Pons (tissue), 1 donor: ENCODE measurements around the gene GAA.

Experiments used
- DNase-seq: peaks from one replicate; pipeline ENCODE4 v3.0.0-alpha.2; 2016; ENCODE audit warnings: low spot score

Gene GAA

GRCh38 chr17:80117491-80118401 lies 16.4 kb downstream of the GAA start:
- no peak for DNase-seq

- DNase-seq = no peak
Measured at GRCh38 chr17:80118601-80119270, 17.4 kb downstream of the GAA start.

- DNase-seq = no peak
Measured at GRCh38 chr17:80119271-80119791, 17.9 kb downstream of the GAA start.

- DNase-seq = no peak
Measured at GRCh38 chr17:80119839-80120238, 18.5 kb downstream of the GAA start.

- DNase-seq = no peak
Measured at GRCh38 chr17:80122026-80122575, 20.7 kb downstream of the GAA start.

GRCh38 chr17:80122926-80123505 lies 21.6 kb downstream of the GAA start:
- DNase-seq = no peak

GRCh38 chr17:80123791-80124190 lies 22.4 kb downstream of the GAA start:
- no peak for DNase-seq

GRCh38 chr17:80124351-80124981 lies 23.1 kb downstream of the GAA start:
- DNase-seq = no peak

- no peak for DNase-seq
Measured at GRCh38 chr17:80125656-80126448, 24.5 kb downstream of the GAA start.

GRCh38 chr17:80126449-80126715 lies 25.0 kb downstream of the GAA start:
- no peak for DNase-seq

GRCh38 chr17:80129006-80129565 lies 27.7 kb downstream of the GAA start:
- no peak for DNase-seq

GRCh38 chr17:80130992-80131391 lies 29.6 kb downstream of the GAA start:
- DNase-seq = no peak

GRCh38 chr17:80132906-80133625 lies 31.7 kb downstream of the GAA start:
- DNase-seq = no peak

GRCh38 chr17:80133626-80133970 lies 32.2 kb downstream of the GAA start:
- no peak for DNase-seq

- DNase-seq = no peak
Measured at GRCh38 chr17:80137131-80137530, 35.8 kb downstream of the GAA start.

- no peak for DNase-seq
Measured at GRCh38 chr17:80138856-80139426, 37.6 kb downstream of the GAA start.

- DNase-seq = no peak
Measured at GRCh38 chr17:80141463-80142165, 40.2 kb downstream of the GAA start.

GRCh38 chr17:80142929-80143328 lies 41.5 kb downstream of the GAA start:
- DNase-seq = no peak
